Gastrocnemius medialis (tissue), 4 donors: ENCODE measurements around the gene ARMC6.

Experiments
- POLR2A ChIP-seq, 2 donors: fragments of 450-650 bp; IDR thresholded peaks; one replicate each; pipeline ENCODE4 v1.6.1; 2017; ENCODE audit warnings: antibody characterized with exemption in 2 of 2, mild to moderate bottlenecking in 2 of 2, moderate library complexity in 2 of 2
- TF ChIP-seq, protein P1 (sequence below), 5 experiments: fragments of 450-650 bp in 3 of 5; fragments of 200-600 bp in 2 of 5; sonication (generic) in 2 of 5; IDR thresholded peaks in 4 of 5; conservative IDR thresholded peaks in 1 of 5; 1 replicate in 4 of 5; 2 replicates in 1 of 5; pipeline ENCODE4 v1.5.1; 2016 to 2019; ENCODE audit warnings: antibody characterized with exemption in 5 of 5, mild to moderate bottlenecking in 3 of 5, moderate library complexity in 3 of 5

DNA sequence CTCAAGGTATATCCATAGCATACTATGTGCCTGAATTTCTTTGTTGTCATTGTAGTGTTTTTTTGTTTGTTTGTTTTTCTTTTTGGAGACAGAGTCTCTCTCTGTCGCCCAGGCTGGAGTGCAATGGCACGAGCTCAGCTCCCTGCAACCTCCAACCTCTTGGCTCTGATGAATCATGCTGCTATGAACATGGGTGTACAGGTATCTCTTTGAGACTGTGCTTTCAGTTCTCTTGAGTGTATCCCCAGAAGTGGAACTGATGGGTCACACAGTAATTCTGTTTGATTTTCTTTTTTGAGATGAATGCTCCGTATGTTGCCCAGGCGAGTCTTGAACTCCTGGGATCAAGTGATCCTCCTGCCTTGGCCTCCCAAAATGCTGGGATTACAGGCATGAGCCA lies 16.7 kb downstream of the ARMC6 start:
- TF ChIP-seq, protein P1, sequence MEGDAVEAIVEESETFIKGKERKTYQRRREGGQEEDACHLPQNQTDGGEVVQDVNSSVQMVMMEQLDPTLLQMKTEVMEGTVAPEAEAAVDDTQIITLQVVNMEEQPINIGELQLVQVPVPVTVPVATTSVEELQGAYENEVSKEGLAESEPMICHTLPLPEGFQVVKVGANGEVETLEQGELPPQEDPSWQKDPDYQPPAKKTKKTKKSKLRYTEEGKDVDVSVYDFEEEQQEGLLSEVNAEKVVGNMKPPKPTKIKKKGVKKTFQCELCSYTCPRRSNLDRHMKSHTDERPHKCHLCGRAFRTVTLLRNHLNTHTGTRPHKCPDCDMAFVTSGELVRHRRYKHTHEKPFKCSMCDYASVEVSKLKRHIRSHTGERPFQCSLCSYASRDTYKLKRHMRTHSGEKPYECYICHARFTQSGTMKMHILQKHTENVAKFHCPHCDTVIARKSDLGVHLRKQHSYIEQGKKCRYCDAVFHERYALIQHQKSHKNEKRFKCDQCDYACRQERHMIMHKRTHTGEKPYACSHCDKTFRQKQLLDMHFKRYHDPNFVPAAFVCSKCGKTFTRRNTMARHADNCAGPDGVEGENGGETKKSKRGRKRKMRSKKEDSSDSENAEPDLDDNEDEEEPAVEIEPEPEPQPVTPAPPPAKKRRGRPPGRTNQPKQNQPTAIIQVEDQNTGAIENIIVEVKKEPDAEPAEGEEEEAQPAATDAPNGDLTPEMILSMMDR (IDR thresholded peaks at IDR 0.05 in 4 of 5, conservative IDR thresholded peaks at IDR 0.05 in 1 of 5): no peak
- TF ChIP-seq POLR2A (IDR thresholded peaks at IDR 0.05): no peak
